Natural killer cell treated with Interleukin-12 subunit alpha and Interleukin-12 subunit beta and Interleukin-15 and Interleukin-18, amount 100 ng/mL, for 72 hours (primary cell): ENCODE results near the gene CPA4. TPM values are rescaled to one million over a fixed set of nuclear protein-coding genes. Genes with fewer than 3 reads are reported as not detected.

Experiments
- ATAC-seq, 2 donors: fragments of 150-1000 bp; cut with Tn5 transposase in 1 of 2; sonication (Bioruptor Pico), chemical (Tn5 transposase) in 1 of 2; 2 replicates each; pipeline ENCODE4 v1.10.0; 2021
- DNase-seq: peaks from one replicate; pipeline ENCODE4 v3.0.0; 2022; ENCODE audit warnings: low spot score
- H3K27ac Mint-ChIP-seq, 2 donors: 1 replicate in 1 of 2; 2 replicates in 1 of 2; pipeline ENCODE4 v1.8.0; 2022; ENCODE audit warnings: mixed read lengths in 2 of 2, mild to moderate bottlenecking in 1 of 2, moderate library complexity in 1 of 2
- H3K27me3 Mint-ChIP-seq, 2 donors: 1 replicate in 1 of 2; 2 replicates in 1 of 2; pipeline ENCODE4 v1.8.0; 2022; ENCODE audit warnings: mixed read lengths in 2 of 2
- H3K36me3 Mint-ChIP-seq: one replicate; pipeline ENCODE4 v1.8.0; 2022; ENCODE audit warnings: mixed read lengths
- H3K4me1 Mint-ChIP-seq, 2 donors: 1 replicate in 1 of 2; 2 replicates in 1 of 2; pipeline ENCODE4 v1.8.0; 2022; ENCODE audit warnings: low read depth in 2 of 2, mixed read lengths in 2 of 2, mild to moderate bottlenecking in 1 of 2
- H3K4me3 Mint-ChIP-seq: one replicate; pipeline ENCODE4 v1.8.0; 2022; ENCODE audit warnings: mixed read lengths
- H3K9me3 Mint-ChIP-seq: 2 replicates; pipeline ENCODE4 v1.8.0; 2022; ENCODE audit warnings: mixed read lengths
- total RNA-seq, 2 donors: library from RNA; stranded (reverse); gene quantifications; one replicate each; pipeline ENCODE4 v1.2.3, GENCODE V29; 2022

Gene CPA4
- total RNA-seq, 2 donors from 2014 or later: not detected

DNA sequence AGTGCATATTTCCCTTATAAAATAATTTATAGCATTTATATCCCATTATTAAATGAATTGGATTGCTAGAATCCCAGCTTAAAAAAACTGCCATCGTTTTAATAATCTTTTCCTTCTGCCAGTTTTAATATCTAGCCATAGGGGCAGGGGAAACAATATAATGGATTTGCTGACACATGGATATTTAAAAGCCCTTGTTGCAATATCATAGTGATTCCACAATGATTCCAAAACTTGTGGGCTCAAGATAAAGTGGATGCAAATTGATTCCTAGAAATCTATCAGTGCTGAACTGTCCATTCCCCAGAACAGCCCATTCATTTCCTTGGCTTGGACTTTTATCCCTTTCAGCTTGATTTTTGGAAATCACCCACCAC is 23.7 kb upstream of the CPA4 start:
- Mint-ChIP-seq H3K4me1 (no peaks in the 10 kb centered on the region), H3K27ac (no peak overlapping the region), H3K4me3 (no peak overlapping the region), H3K36me3 (no peaks in the 10 kb centered on the region), H3K27me3 (peaks cover 16 to 36% of the 10 kb centered on the region in 2 donors), H3K9me3 (no peaks in the 10 kb centered on the region)
- no peak for DNase-seq
- ATAC-seq: no peak

DNA sequence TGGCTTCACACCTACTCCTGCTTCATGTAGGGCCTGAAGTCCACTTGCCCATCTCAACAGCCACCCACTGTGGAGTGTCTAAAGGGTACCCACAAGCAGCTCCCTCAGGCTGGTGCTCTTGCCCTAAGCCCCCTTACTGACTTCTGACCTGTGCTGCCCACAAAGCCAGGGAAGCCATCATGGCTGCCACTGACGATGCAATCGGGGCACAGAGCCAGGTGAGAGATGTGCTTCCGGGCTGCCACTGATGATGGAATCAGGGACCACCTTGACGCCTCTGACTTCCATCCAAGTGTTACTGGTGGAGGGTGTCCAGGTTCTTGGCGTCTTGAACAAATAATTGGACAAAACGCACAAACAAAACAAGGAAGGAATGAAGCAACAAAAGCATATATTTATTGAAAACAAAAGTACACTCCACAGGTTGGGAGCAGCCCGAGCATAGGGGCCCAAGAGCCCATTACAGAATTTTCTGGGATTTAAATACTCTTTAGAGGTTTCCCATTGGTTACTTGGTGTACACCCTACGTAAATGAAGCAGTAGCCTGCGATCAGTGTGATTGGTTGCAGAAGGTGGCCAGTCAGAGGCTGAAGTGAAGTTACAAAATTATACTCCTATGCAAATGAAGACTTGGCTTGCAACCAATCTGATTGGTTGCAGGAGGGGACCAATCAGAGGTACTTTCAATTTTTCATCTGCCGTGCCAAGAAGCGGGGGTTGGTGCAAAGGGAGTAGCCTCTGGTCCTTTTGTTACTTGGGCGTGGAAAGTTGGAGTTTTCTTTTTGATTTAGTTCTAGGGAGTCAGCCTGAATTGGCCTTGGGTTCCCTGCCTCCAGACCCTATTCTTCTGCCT is 21.8 kb upstream of the CPA4 start:
- DNase-seq: no peak
- H3K36me3 Mint-ChIP-seq: no peaks in the 10 kb centered on the region
- no peaks in the 10 kb centered on the region for H3K4me1 Mint-ChIP-seq
- no peak for ATAC-seq
- no peaks in the 10 kb centered on the region for H3K9me3 Mint-ChIP-seq
- no peak overlapping the region for H3K27ac Mint-ChIP-seq
- no peak overlapping the region for H3K4me3 Mint-ChIP-seq
- peaks cover 17 to 41% of the 10 kb centered on the region in 2 donors for H3K27me3 Mint-ChIP-seq

DNA sequence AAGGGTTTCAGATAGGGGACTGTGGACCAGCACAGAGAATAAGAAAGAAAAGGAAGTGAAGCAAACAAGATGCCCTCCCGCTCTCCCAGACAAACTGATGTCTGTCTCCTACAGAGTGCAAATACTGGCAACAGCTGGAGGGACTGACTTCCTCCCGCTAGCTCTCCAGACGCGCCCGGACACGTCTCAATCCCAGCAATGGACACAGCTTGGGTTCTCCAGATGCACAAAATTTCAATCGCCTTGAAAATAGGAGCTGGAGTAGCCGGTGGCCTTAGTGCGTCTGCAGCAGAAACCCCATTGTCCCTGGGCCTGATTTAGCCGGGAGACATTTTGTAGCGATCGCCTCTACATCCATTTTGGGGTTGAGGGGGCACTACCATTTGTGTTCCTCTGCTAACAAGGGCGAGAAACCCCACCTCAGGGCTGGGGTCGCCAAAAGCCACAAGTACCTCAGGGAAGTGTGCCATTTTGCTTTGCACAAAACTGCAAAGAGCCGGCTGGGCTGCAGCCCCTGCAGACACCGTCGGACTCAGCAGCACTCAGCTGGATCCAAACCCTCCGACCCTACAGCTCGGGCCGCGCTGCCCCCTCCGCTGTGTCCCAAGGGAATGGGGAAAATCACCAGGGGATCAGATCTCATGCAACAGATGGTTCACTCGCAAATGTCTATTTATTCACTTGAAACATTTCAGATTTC is 20.4 kb upstream of the CPA4 start:
- Mint-ChIP-seq H3K4me1 (no peaks in the 10 kb centered on the region), H3K9me3 (no peaks in the 10 kb centered on the region), H3K36me3 (no peaks in the 10 kb centered on the region), H3K27ac (no peak overlapping the region), H3K4me3 (no peak overlapping the region), H3K27me3 (peaks cover 23 to 53% of the 10 kb centered on the region in 2 donors)
- no peak for ATAC-seq
- DNase-seq: no peak

DNA sequence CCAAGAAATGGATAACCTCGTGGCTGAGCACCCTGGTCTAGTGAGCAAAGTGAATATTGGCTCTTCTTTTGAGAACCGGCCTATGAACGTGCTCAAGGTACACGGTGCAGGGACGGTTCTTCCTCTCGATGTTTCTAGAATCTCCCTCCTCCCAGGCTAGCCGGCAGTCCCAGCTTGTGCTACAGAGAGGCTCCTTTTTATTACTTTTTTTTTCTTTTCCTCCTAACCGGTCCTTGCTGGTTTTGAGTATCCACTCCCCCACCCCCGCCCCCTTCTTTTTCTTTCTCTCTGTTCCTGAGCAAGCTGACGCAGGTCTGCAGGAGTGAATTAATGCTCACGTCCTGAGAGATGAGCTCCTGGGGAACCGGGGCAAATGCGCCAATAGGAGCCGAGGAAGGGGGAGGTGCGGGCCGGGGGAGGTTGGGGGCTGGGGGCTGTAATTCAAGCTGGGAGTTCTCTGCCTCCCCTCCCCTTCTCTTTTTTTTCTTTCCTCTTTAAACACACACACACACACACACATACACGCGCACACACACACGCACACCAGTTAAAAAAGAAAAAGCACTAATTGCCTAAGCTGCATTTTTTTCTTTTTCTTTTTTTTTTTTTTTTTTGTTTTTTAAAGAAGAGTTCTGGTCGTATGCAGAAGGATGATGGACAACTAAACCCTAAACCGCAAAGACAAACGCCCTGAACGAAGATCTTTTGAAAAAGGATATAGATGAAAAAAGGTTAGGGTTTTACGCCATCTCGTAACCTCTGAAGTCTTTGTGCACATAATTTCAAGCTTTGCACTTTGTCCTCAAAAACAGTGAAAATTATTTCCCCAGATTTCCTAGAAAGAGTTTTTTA is 19.7 kb upstream of the CPA4 start:
- ATAC-seq: no peak
- no peak overlapping the region for H3K4me3 Mint-ChIP-seq
- no peaks in the 10 kb centered on the region for H3K4me1 Mint-ChIP-seq

DNA sequence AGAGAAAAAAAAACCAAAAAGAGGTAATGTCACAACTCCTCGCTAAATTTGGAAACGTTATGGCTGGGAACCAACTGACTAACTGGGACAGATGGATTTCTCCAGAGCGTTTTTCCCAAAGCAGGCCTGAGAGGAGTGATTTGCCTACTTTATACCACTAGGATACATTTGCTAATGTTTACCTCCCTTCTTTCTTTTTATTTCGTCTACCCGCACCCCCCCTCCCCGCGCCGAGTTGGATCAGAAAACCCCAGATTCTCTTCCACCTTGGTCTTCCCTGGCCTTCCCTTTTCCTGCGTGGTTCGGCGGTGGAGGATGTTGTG is 19.1 kb upstream of the CPA4 start:
- DNase-seq: no peak
- H3K27me3 Mint-ChIP-seq: peaks cover 19 to 50% of the 10 kb centered on the region in 2 donors
- H3K36me3 Mint-ChIP-seq: no peaks in the 10 kb centered on the region
- no peak overlapping the region for H3K27ac Mint-ChIP-seq
- no peaks in the 10 kb centered on the region for H3K4me1 Mint-ChIP-seq
- no peak for ATAC-seq
- H3K9me3 Mint-ChIP-seq: no peaks in the 10 kb centered on the region
- no peak overlapping the region for H3K4me3 Mint-ChIP-seq

More for the DNA sequence above, 19.7 kb upstream of the CPA4 start:
- Mint-ChIP-seq H3K27me3 (peaks cover 19 to 50% of the 10 kb centered on the region in 2 donors), H3K9me3 (no peaks in the 10 kb centered on the region), H3K27ac (no peak overlapping the region), H3K36me3 (no peaks in the 10 kb centered on the region)
- DNase-seq: no peak

DNA sequence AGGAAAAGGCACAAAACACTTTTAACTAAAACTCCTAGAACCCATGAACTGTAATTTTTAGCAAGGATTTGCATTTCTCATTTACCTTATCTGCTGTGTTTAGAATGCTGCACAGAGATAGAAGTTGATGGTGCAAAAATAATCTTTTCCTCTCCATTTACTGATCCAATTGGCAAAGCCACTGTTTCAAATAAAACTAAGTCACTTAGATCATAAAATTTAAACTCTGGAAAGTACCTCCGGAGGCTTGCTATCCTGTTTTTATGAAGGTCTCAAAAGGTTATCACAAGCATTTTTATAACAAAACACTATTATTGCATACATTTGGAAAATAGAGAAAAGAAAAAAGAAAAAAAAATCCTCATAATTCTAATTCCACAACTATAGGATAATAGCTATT is 18.7 kb upstream of the CPA4 start:
- H3K36me3 Mint-ChIP-seq: no peaks in the 10 kb centered on the region
- DNase-seq: no peak
- H3K4me3 Mint-ChIP-seq: no peak overlapping the region
- ATAC-seq: no peak
- no peak overlapping the region for H3K27ac Mint-ChIP-seq
- H3K9me3 Mint-ChIP-seq: no peaks in the 10 kb centered on the region
- no peaks in the 10 kb centered on the region for H3K4me1 Mint-ChIP-seq
- peaks cover 20 to 50% of the 10 kb centered on the region in 2 donors for H3K27me3 Mint-ChIP-seq

DNA sequence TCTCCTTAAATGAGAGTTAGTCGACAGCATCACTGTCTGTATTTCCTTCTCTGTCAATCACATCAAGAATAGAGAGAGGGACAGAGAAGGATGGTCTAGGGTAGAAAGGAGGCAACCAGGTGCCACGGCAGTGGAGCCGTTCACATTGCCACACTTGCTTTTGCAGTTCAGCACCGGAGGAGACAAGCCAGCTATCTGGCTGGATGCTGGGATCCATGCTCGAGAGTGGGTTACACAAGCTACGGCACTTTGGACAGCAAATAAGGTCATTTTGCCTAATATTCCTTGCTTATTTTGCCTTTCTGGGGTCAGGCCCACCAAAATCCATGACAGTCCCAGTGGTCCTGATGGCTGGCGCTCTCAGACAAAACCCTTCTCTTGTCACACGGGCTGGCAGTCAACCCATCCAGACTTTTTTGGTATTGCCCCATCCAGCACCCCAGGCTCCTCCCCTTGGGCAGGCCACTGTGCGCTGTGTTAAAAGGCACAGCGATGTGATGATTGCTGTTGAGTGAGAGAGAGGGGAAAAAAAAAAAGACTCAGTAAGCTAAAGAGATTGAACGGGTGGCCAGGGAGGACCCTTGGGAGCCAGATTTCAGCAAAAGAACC is 17.9 kb upstream of the CPA4 start:
- Mint-ChIP-seq H3K27ac (no peak overlapping the region), H3K4me3 (no peak overlapping the region), H3K36me3 (no peaks in the 10 kb centered on the region), H3K4me1 (no peaks in the 10 kb centered on the region), H3K27me3 (peaks cover 21 to 42% of the 10 kb centered on the region in 2 donors), H3K9me3 (no peaks in the 10 kb centered on the region)
- ATAC-seq: no peak
- no peak for DNase-seq

DNA sequence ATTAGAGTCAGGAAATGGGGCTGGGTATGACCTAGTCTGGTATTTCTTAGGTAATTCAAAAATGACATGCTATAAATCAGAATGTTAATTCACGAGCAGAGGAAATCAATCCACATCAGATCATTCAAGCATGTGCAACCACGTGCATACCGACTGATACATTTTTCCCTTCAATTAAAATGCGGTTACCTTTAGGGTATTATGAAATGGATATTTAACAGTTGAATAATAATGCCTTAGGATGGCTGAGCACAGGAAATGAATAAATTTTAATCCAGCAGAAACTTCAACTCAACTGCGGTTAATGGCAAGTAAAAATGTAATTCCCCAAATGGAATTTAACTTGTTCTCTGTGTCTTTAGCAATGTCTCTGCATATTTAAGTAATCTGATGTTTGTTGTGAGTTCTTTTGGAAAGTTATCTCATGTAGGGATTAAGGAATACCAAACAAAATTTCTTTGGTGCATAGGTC is 17.1 kb upstream of the CPA4 start:
- Mint-ChIP-seq H3K27ac (no peak overlapping the region), H3K4me3 (no peak overlapping the region), H3K36me3 (no peaks in the 10 kb centered on the region), H3K27me3 (peaks cover 21 to 42% of the 10 kb centered on the region in 2 donors), H3K9me3 (no peaks in the 10 kb centered on the region), H3K4me1 (no peaks in the 10 kb centered on the region)
- no peak for ATAC-seq
- no peak for DNase-seq

DNA sequence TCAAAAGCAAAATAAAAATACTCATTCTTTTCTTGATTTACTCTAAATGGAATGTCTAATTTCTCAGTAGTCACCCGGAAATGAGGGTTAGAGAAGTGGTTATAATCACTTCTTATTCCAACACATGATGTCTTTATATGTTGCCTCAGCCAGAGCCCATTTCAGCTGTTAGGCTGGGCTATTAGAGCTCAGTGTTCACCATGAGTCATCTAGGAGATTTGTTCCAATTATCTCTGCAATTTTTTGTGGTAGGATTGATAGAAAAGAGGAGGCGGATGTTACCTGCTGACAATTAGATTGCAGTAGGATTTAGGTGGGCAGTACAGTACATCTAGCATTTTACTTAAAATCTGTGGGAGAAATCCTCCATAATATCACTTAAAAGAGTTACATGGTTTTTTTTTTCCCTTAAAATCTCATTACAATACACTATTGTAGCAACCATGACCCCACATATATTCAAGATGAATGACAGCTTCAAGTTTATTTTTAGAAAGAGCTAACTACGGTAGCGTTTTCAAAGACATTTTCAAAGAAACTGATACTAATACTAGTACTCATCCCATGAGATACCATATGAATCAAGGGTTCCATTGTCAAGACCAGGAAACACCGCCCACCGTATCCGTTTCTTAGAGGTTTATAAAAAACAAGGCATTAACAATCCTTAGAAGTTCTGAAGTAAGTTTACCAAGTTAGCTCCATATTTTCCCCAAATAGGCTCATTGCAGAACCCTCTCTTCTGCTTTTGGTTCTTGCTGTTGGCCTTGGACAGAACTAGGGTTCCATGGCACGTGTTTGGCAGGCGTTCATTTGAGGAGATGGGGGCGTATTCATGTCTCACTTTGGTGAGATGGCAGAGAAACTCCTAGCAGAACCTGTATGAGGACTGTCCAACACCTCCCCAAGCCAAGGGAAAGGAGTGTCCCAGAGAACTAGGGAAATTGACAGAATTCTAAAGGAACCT is 15.9 kb upstream of the CPA4 start:
- ATAC-seq (no peak), DNase-seq (no peak)
- Mint-ChIP-seq H3K4me1 (no peaks in the 10 kb centered on the region), H3K9me3 (no peaks in the 10 kb centered on the region), H3K4me3 (no peak overlapping the region), H3K36me3 (no peaks in the 10 kb centered on the region), H3K27ac (no peak overlapping the region), H3K27me3 (peaks cover 21 to 42% of the 10 kb centered on the region in 2 donors)

DNA sequence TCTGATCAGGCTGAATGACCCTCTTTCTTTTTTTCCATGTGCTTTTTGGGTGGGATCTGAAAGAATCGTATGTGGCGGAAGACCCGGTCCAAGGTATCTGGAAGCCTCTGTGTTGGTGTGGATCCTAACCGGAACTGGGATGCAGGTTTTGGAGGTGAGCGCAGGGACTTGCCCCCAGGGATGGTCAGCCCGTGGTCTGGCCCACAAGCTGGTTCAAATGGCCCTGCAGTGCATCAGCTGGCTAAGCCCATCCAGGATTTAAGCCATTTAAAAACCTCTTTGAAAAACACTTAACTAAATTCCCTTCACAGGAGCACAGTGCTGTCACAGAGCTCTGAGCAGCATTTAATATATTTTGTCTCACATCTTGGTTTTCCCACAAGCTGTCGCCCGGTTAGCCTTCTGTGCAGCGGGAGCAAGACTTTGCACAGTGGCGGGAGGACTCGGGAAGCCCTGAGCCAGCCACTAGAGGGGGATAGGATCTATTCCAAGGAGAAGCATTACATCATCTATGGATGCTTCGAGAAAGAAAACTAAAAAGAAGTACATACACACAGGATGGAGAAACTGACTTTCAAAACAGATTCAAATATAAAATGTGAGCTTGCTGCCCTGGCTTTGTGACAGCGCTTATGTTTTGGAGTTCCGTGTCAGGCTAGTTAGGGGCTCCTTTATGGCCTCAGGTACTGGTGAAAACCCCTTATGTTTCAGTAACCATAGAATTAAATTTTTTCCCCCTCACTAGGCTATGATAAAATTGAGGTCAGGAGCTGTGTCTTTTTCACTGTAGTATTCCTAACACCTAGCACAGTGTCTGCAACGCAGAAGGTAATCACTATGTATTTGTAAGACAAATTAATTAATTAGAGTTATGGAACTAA is 15.0 kb upstream of the CPA4 start:
- no peak overlapping the region for H3K27ac Mint-ChIP-seq
- H3K36me3 Mint-ChIP-seq: no peaks in the 10 kb centered on the region
- no peaks in the 10 kb centered on the region for H3K9me3 Mint-ChIP-seq
- H3K4me3 Mint-ChIP-seq: no peak overlapping the region
- ATAC-seq: no peak
- H3K4me1 Mint-ChIP-seq: no peaks in the 10 kb centered on the region
- DNase-seq: no peak
- peaks cover 21 to 42% of the 10 kb centered on the region in 2 donors for H3K27me3 Mint-ChIP-seq

DNA sequence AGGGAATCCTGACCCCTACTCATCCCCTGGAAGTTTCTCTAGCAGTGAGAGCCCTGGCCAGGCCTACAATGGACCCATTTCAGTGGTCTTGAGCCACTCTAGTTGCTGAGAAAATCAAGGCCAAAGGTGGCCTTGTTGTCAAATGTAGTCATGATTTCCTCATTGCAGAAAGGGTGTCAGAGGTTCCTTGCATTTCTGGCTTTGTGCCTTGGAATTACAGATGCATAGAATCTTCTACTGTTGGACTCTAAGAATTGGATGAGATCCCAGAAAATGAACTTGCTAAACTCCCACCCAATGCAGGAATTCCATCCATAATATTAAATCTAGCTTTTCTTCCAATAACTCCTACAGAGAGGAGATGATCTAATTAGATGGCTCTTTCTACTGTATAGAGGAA is 14.1 kb upstream of the CPA4 start:
- H3K9me3 Mint-ChIP-seq: no peaks in the 10 kb centered on the region
- no peaks in the 10 kb centered on the region for H3K4me1 Mint-ChIP-seq
- ATAC-seq (no peak), DNase-seq (no peak)
- H3K27ac Mint-ChIP-seq: no peak overlapping the region
- peaks cover 25 to 40% of the 10 kb centered on the region in 2 donors for H3K27me3 Mint-ChIP-seq
- no peak overlapping the region for H3K4me3 Mint-ChIP-seq
- no peaks in the 10 kb centered on the region for H3K36me3 Mint-ChIP-seq

DNA sequence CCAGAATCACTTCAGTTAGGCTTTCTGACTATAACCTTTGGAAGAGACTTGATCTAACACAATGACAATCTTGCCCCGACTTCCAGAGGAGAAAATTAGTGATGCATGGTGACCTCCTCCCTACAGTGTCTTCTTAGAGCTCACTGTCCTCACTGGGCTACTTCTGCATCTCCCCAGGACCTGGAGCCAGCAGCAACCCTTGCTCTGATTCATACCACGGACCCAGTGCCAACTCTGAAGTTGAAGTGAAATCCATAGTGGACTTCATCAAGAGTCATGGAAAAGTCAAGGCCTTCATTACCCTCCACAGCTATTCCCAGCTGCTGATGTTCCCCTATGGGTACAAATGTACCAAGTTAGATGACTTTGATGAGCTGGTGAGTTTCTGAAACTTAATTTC is 13.7 kb upstream of the CPA4 start:
- Mint-ChIP-seq H3K4me3 (no peak overlapping the region), H3K27me3 (peaks cover 27 to 40% of the 10 kb centered on the region in 2 donors), H3K4me1 (no peaks in the 10 kb centered on the region), H3K27ac (no peak overlapping the region), H3K36me3 (no peaks in the 10 kb centered on the region), H3K9me3 (no peaks in the 10 kb centered on the region)
- DNase-seq (no peak), ATAC-seq (no peak)
